Amniotic epithelial cell (primary cell): Measurements from ENCODE around the gene ZNF222.

Experiments used
- DNase-seq: peaks from one replicate; pipeline ENCODE4 v3.0.0-alpha.2; 2010; ENCODE audit warnings: low read depth

The ZNF222 gene

DNA sequence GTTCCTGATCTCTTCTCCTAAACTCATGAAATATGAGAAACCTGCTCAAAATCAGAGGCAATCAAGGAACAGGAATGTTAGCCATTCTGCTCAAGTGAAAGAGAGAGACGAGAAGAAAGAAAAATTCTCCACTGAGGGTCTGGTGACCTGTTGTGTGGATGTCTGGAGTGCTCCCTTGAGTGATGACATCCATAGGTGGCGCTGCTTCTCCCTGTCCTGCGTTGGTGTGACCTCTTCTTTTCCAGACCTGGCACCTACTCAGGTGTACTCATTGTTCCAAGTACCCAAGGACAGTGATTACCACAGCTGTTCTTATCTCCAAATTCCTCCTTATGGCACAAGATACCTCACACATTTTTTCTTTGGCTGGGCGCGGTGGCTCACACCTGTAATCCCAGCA lies 30.7 kb downstream of the ZNF222 start:
- no peak for DNase-seq

DNA sequence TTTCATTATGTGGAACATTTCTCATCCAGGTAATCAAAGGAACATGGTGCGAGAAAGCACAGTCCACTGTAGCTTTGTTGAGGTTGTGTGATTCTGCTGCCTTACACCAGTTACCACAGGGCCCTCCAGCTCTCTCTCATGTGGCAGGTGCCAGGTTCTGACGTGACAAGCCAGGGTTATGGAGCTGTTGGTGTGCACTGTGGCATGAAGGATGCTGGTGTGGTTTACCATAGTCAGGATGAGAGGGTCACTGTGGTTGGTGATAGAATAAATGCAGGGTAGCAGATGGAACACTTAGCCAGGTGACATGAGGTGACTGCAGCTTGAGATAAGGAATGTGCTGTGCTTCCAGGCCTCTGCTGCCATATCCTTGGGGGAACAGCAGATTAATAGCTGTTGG lies 34.0 kb downstream of the ZNF222 start:
- DNase-seq = no peak

DNA sequence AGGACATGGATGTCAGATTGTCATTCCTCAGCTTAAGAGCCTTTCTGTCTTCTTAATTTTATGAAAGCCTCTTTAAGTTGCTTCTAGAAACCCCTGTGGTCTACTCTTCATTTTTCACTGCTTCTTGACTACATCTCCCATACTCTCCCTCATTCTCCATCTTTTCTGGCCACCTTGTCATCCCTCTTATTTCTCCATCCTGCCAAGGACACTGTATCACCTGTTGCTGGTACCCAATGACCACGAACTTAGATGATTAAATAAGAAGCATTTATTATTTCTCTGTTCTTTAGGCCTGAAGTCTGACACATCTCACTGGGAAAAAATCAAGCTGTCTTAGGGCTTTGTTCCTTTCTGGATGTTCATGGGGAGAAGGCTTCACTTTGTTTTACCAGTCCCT lies 35.9 kb downstream of the ZNF222 start:
- DNase-seq = no peak

DNA sequence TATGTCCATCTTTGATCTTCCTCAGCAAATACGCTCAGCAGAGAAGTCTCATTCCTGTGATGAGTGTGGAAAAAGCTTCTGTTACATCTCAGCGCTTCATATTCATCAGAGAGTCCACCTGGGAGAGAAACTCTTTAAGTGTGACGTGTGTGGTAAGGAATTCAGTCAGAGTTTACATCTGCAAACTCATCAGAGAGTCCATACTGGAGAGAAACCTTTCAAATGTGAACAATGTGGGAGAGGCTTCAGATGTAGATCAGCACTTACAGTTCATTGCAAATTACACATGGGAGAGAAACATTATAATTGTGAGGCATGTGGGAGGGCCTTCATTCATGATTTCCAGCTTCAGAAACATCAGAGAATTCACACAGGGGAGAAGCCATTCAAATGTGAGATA lies 41.1 kb downstream of the ZNF222 start:
- no peak for DNase-seq

DNA sequence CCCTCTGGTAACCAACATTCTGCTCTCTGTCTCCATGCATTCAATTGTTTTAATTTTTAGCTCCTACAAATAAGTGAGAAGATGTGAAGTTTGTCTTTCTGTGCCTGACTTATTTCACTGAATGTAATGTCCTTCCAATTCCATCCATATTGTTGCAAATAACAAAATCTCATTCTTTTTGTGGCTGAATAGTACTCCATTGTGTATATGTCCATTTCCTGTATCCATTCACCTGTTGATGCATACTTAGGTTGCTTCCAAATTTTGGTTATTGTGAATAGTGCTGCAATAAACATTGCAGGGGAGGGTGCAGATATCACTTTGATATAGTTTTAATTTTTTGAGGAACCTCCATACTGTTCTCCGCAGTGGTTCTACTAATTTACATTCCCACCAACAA lies 44.2 kb downstream of the ZNF222 start:
- no peak for DNase-seq

DNA sequence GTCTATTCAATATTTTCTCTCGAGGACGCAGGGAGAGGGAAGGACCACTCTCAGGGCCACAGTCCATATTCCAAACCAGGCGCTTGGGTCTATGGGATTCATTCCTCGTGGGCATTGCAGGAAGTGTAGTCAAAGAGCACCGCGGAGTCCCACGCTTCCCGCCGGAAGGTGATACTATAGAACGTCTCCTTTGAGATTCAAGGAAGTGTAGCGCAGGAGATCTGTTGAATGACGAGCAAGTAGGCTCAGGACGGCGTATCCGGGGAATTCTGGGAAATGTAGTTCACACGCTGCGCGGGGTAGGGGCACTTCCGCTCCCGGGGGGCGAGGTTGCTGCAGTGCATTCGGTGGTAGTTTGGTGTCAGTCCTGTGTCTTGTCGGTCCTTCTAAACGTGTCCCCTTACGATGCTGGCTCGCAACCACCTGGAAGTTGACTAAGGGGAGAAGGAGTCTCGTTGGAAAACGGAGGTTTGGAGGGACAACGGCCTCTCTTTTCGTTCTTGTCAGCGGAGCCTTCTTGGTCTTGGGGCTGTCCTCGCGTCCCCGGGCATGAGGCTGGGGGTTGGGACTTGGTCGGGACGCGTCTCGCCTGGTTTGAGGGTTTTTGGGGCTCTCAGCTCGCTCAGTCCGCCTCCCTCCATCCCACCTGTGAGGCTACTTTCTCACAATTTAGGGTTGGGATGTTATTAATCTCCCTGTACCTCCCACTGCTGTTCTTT lies 46.8 kb downstream of the ZNF222 start, which contains the start of gene ZNF284:
Gene ZNF284 (plus strand): TSS at position 336 of the 719 bp plus-strand sequence. CDS start 4,231 bp downstream, outside the sequence.
- peak; percentile 92 for DNase-seq

DNA sequence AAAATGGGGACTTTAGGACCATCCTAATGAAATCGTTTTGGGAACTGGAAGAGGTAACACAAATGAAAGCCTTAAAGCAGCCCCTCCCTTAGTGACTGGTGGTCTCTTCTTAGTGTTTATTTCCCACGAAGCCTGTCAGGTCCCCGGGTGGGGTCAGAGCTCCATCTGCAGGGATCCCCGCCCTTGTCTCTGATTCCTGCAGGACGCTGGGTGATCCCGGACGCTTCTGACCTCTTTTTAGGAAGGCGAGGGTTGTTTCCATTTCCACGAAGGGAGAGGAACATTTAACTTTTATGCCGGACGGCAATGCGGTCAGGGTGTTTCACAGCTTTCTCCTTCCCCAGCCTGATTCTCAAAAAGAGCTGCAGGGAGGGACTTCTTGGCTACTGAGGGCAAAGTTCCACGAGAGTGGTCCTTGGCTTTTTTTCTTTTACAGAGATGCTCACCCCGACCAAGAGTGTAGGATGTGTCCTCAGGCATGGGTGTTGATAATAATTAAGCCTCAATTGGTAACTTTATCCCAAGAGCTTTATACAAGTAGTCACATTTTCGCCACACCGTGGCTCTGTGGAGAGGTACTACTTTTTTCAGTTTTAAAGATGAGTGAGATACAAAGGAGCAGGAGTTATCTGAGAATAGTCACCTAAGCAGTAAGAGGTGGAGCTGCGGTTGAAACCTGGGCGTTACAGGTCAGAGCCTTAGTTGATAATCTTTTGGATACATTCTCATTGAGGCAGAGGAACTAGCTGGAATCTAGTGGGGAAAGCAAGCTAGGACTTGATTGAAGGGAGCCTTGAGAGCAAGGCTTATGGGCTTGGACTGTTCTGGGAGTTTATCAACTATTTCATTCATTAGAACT lies 47.6 kb downstream of the ZNF222 start:
- DNase-seq = no peak

DNA sequence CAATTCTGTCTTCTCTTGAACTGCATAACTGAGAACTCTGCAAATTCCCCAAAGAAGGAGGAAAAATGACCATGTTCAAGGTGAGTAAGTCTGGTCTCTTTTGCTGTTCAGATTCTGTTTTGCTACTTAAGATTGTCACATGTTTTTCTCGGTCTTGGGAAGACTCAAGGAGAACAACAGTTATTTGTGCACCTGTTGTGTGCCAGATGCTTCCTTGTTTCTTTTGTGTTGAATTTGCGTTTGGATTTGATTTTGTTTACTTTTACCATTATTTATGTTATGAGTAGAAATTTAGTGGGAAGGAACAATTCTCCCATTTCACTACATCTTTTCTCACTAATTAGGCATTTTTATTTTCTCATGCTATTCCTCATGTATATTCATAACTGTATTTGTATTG lies 51.1 kb downstream of the ZNF222 start:
- no peak for DNase-seq
